ENCODE data around the gene GRHPR. TPM values are rescaled to one million over a fixed set of nuclear protein-coding genes. Genes with fewer than 3 reads are reported as not detected.

The GRHPR gene
- total and polyA plus RNA-seq, 2 of the 8 experiments (the other 6 are each of a cell fraction or from before 2014, with no cell fraction given) = 97.0 to 201 TPM

DNA sequence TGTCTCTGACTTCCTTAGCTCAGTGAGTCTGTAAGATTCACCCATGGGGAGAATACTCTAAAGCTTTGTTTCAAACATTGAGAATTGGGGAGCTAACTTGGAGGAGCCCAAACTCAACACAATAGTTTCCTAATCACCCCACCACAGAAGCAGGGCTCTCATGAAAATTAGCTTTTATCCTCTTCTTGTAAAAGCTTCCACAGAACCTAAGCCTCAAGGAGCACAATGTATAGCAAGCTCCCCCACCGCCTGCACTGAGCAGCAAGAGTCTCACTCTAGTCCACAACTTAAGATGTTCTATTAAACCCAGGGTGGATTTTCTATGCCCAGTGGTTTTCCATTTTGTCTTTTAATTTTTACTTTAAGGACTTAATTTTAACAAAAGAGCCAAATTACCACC, 48.9 kb upstream of the GRHPR start (continued):
- TF ChIP-seq ZNF274 (IDR thresholded peaks at IDR 0.05; ENCODE audit: borderline replicate concordance, extremely low read depth, low read length) = no peak

All from H1 (cell line).